Measurements from ENCODE around the gene KPNA1. TPM values are rescaled to one million over a fixed set of nuclear protein-coding genes. Genes with fewer than 3 reads are reported as not detected.

Gene KPNA1
- total and polyA plus RNA-seq, 2 of the 13 experiments (the other 11 are each of a cell fraction or from before 2014, with no cell fraction given): 15.4 to 30.0 TPM

- TF ChIP-seq TIGD3 (CRISPR knock-in tag; IDR thresholded peaks at IDR 0.05; ENCODE audit: borderline replicate concordance): no peak
- no peak for TF ChIP-seq CC2D1A (CRISPR knock-in tag; IDR thresholded peaks at IDR 0.05)
- no peak for TF ChIP-seq CENPT (CRISPR knock-in tag; IDR thresholded peaks at IDR 0.05; ENCODE audit: low read depth)
- no peak for TF ChIP-seq ZNF44 (CRISPR knock-in tag; IDR thresholded peaks at IDR 0.05)
- no peak; the same call in 1 of the 2 replicates for TF ChIP-seq ARID4A (CRISPR knock-in tag; IDR thresholded peaks at IDR 0.05; ENCODE audit: borderline replicate concordance)
- no peak for TF ChIP-seq MLXIP (CRISPR knock-in tag; IDR thresholded peaks at IDR 0.05; ENCODE audit: borderline replicate concordance)
- no peak for TF ChIP-seq TAF15 (IDR thresholded peaks at IDR 0.05; ENCODE audit: low read depth, low read length, poor library complexity, severe bottlenecking)
- no peak for TF ChIP-seq YY1 (IDR thresholded peaks at IDR 0.05; ENCODE audit: insufficient read depth, insufficient replicate concordance, low read depth, low read length)
- no peak for TF ChIP-seq SOX5 (CRISPR knock-in tag; IDR thresholded peaks at IDR 0.05; ENCODE audit: borderline replicate concordance)
- no peak for TF ChIP-seq ZNF589 (CRISPR knock-in tag; conservative IDR thresholded peaks at IDR 0.05)
- TF ChIP-seq MEF2D (CRISPR knock-in tag; IDR thresholded peaks at IDR 0.05): no peak
- no peak for TF ChIP-seq HOXA9 (CRISPR knock-in tag; IDR thresholded peaks at IDR 0.05; ENCODE audit: borderline replicate concordance)
- no peak for TF ChIP-seq ZNF432 (CRISPR knock-in tag; IDR thresholded peaks at IDR 0.05; ENCODE audit: borderline replicate concordance)
- no peak for TF ChIP-seq RXRB (CRISPR knock-in tag; IDR thresholded peaks at IDR 0.05; ENCODE audit: borderline replicate concordance)
- no peak for TF ChIP-seq PATZ1 (CRISPR knock-in tag; IDR thresholded peaks at IDR 0.05)
- peak; percentile 67; the same call in 1 of the 2 replicates for TF ChIP-seq ZNF354B (CRISPR knock-in tag; IDR thresholded peaks at IDR 0.05)
These were observed 305 bp upstream of the KPNA1 start (continued) for GRCh38 chr3:122515020-122515468.

All from HepG2 (cell line).